ENCODE data around the gene C9orf72.

DNA sequence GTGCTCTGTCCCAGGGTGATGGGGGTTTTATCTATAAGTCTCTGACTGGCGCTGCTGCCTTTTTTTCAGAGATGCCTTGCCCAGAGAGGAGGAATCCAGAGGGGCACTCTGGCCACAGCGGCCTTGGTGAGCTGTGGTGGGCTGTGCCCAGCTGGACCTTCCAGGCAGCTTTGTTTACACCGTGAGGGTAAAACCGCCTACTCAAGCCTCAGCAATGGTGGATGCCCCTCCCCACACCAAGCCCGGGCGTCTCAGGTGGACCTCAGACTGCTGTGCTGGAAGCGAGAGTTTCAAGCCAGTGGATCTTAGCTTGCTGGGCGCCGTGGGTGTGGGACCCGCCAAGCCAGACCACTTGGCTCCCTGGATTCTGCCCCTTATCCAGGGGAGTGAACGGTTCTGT is 41.3 kb upstream of the C9orf72 start:
- TF ChIP-seq, protein P1, sequence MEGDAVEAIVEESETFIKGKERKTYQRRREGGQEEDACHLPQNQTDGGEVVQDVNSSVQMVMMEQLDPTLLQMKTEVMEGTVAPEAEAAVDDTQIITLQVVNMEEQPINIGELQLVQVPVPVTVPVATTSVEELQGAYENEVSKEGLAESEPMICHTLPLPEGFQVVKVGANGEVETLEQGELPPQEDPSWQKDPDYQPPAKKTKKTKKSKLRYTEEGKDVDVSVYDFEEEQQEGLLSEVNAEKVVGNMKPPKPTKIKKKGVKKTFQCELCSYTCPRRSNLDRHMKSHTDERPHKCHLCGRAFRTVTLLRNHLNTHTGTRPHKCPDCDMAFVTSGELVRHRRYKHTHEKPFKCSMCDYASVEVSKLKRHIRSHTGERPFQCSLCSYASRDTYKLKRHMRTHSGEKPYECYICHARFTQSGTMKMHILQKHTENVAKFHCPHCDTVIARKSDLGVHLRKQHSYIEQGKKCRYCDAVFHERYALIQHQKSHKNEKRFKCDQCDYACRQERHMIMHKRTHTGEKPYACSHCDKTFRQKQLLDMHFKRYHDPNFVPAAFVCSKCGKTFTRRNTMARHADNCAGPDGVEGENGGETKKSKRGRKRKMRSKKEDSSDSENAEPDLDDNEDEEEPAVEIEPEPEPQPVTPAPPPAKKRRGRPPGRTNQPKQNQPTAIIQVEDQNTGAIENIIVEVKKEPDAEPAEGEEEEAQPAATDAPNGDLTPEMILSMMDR (conservative IDR thresholded peaks at IDR 0.05; ENCODE audit: low read depth in 2 of 2), result no peak
- TF ChIP-seq EZH2 (IDR thresholded peaks at IDR 0.05; ENCODE audit: low read depth, unreplicated experiment) (no peak), POLR2AphosphoS5 (IDR thresholded peaks at IDR 0.05; ENCODE audit: low read depth) (no peak), EZH2phosphoT487 (IDR thresholded peaks at IDR 0.05; ENCODE audit: unreplicated experiment) (no peak), JUNB (IDR thresholded peaks at IDR 0.05; ENCODE audit: unreplicated experiment) (no peak), CREB1 (CRISPR knock-in tag; IDR thresholded peaks at IDR 0.05; ENCODE audit: low read depth) (no peak), ZNF114 (CRISPR knock-in tag; IDR thresholded peaks at IDR 0.05) (no peak), NANOG (IDR thresholded peaks at IDR 0.05; ENCODE audit: borderline replicate concordance) (no peak)
- TF ChIP-seq, protein P2, sequence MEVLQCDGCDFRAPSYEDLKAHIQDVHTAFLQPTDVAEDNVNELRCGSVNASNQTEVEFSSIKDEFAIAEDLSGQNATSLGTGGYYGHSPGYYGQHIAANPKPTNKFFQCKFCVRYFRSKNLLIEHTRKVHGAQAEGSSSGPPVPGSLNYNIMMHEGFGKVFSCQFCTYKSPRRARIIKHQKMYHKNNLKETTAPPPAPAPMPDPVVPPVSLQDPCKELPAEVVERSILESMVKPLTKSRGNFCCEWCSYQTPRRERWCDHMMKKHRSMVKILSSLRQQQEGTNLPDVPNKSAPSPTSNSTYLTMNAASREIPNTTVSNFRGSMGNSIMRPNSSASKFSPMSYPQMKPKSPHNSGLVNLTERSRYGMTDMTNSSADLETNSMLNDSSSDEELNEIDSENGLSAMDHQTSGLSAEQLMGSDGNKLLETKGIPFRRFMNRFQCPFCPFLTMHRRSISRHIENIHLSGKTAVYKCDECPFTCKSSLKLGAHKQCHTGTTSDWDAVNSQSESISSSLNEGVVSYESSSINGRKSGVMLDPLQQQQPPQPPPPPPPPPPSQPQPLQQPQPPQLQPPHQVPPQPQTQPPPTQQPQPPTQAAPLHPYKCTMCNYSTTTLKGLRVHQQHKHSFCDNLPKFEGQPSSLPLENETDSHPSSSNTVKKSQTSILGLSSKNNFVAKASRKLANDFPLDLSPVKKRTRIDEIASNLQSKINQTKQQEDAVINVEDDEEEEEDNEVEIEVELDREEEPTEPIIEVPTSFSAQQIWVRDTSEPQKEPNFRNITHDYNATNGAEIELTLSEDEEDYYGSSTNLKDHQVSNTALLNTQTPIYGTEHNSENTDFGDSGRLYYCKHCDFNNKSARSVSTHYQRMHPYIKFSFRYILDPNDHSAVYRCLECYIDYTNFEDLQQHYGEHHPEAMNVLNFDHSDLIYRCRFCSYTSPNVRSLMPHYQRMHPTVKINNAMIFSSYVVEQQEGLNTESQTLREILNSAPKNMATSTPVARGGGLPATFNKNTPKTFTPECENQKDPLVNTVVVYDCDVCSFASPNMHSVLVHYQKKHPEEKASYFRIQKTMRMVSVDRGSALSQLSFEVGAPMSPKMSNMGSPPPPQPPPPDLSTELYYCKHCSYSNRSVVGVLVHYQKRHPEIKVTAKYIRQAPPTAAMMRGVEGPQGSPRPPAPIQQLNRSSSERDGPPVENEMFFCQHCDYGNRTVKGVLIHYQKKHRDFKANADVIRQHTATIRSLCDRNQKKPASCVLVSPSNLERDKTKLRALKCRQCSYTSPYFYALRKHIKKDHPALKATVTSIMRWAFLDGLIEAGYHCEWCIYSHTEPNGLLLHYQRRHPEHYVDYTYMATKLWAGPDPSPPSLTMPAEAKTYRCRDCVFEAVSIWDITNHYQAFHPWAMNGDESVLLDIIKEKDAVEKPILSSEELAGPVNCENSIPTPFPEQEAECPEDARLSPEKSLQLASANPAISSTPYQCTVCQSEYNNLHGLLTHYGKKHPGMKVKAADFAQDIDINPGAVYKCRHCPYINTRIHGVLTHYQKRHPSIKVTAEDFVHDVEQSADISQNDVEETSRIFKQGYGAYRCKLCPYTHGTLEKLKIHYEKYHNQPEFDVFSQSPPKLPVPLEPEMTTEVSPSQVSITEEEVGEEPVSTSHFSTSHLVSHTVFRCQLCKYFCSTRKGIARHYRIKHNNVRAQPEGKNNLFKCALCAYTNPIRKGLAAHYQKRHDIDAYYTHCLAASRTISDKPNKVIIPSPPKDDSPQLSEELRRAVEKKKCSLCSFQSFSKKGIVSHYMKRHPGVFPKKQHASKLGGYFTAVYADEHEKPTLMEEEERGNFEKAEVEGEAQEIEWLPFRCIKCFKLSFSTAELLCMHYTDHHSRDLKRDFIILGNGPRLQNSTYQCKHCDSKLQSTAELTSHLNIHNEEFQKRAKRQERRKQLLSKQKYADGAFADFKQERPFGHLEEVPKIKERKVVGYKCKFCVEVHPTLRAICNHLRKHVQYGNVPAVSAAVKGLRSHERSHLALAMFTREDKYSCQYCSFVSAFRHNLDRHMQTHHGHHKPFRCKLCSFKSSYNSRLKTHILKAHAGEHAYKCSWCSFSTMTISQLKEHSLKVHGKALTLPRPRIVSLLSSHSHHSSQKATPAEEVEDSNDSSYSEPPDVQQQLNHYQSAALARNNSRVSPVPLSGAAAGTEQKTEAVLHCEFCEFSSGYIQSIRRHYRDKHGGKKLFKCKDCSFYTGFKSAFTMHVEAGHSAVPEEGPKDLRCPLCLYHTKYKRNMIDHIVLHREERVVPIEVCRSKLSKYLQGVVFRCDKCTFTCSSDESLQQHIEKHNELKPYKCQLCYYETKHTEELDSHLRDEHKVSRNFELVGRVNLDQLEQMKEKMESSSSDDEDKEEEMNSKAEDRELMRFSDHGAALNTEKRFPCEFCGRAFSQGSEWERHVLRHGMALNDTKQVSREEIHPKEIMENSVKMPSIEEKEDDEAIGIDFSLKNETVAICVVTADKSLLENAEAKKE (CRISPR knock-in tag; IDR thresholded peaks at IDR 0.05), result no peak
- TF ChIP-seq, protein P3, sequence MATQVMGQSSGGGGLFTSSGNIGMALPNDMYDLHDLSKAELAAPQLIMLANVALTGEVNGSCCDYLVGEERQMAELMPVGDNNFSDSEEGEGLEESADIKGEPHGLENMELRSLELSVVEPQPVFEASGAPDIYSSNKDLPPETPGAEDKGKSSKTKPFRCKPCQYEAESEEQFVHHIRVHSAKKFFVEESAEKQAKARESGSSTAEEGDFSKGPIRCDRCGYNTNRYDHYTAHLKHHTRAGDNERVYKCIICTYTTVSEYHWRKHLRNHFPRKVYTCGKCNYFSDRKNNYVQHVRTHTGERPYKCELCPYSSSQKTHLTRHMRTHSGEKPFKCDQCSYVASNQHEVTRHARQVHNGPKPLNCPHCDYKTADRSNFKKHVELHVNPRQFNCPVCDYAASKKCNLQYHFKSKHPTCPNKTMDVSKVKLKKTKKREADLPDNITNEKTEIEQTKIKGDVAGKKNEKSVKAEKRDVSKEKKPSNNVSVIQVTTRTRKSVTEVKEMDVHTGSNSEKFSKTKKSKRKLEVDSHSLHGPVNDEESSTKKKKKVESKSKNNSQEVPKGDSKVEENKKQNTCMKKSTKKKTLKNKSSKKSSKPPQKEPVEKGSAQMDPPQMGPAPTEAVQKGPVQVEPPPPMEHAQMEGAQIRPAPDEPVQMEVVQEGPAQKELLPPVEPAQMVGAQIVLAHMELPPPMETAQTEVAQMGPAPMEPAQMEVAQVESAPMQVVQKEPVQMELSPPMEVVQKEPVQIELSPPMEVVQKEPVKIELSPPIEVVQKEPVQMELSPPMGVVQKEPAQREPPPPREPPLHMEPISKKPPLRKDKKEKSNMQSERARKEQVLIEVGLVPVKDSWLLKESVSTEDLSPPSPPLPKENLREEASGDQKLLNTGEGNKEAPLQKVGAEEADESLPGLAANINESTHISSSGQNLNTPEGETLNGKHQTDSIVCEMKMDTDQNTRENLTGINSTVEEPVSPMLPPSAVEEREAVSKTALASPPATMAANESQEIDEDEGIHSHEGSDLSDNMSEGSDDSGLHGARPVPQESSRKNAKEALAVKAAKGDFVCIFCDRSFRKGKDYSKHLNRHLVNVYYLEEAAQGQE (IDR thresholded peaks at IDR 0.05; ENCODE audit: unreplicated experiment), result no peak
